K562 (cell line): ENCODE results near the gene MDN1. TPM values are rescaled to one million over a fixed set of nuclear protein-coding genes. Genes with fewer than 3 reads are reported as not detected.

Experiments used
- ATAC-seq: fragments of 200-7000 bp; cut with Tn5 transposase; 3 replicates; pipeline ENCODE4 v1.9.1; 2020; ENCODE audit warnings: moderate library complexity
- BruUV-seq: library from RNA; stranded (reverse); fragments of 400-500 nt; replicated peaks from 2 replicates; lab custom pipeline; 2021; lab: Mats Ljungman, UMichigan
- CTCF ChIA-PET: fragments of 300-600 bp; formaldehyde crosslinking; extraction: SDS; loops from one replicate; lab custom pipeline; 2021; ENCODE audit warnings: low intra/inter-chr PET ratio; lab: Yijun Ruan, JAX
- POLR2A ChIA-PET: fragments of 300-600, 350-650 bp; sonication (Branson Sonifier 250); formaldehyde crosslinking; extraction: SDS; loops from one replicate; lab custom pipeline; 2021; ENCODE audit warnings: antibody characterized with exemption, inconsistent platforms; lab: Yijun Ruan, JAX
- DNase-seq, 4 experiments: peaks; one replicate each; pipeline versions ENCODE4 v3.0.0 to v3.0.0-alpha.2; 2011 to 2018; ENCODE audit warnings: low spot score in 3 of 4, mixed read lengths in 3 of 4; ENCODE audit errors: extremely low read depth in 1 of 4
- FAIRE-seq: peaks from 2 replicates; lab custom pipeline; 2011; peaks lifted over from hg19 to GRCh38; lab: Jason Lieb, UNC
- H2AFZ ChIP-seq: 2 replicates; pipeline ENCODE4 v1.6.0; 2011; ENCODE audit warnings: low read depth, low read length, control low read depth, inconsistent platforms
- H3K27ac ChIP-seq: fragments of 200-600 bp; 3 replicates; pipeline ENCODE4 v1.8.0; 2011; ENCODE audit warnings: low read depth, mild to moderate bottlenecking, control low read depth, inconsistent platforms, low read length, moderate library complexity, mixed read lengths; ENCODE audit errors: extremely low read depth
- H3K27me3 ChIP-seq, 2 experiments: fragments of 300-600 bp in 1 of 2; 2 replicates in 1 of 2; 3 replicates in 1 of 2; pipeline versions ENCODE4 v1.6.0 to v1.8.0; 2011; ENCODE audit warnings: inconsistent platforms in 2 of 2, low read length in 2 of 2, mild to moderate bottlenecking in 1 of 2, mixed read lengths in 1 of 2, moderate library complexity in 1 of 2; ENCODE audit not compliant: control insufficient read depth in 2 of 2, insufficient read depth in 2 of 2
- H3K36me3 ChIP-seq: fragments of 300-600 bp; 3 replicates; pipeline ENCODE4 v1.8.0; 2011; ENCODE audit warnings: mild to moderate bottlenecking, low read length, inconsistent platforms; ENCODE audit not compliant: control insufficient read depth, insufficient read depth
- H3K4me1 ChIP-seq, 2 experiments: fragments of 200-600 bp in 1 of 2; replicated peaks in 1 of 2; 2 replicates in 1 of 2; 3 replicates in 1 of 2; pipeline versions ENCODE4 v1.5.1 to v1.8.0; 2011; ENCODE audit warnings: inconsistent platforms in 2 of 2, low read length in 2 of 2, mild to moderate bottlenecking in 1 of 2, mixed read lengths in 1 of 2, moderate library complexity in 1 of 2; ENCODE audit not compliant: control insufficient read depth in 2 of 2, insufficient read depth in 2 of 2
- H3K4me2 ChIP-seq: 2 replicates; pipeline ENCODE4 v1.6.1; 2011; ENCODE audit warnings: low read length, control low read depth, inconsistent platforms, mixed read lengths; ENCODE audit not compliant: insufficient read depth
- H3K4me3 ChIP-seq: fragments of 200-600 bp; sonication (generic), shearing (Covaris generic); 2 replicates; pipeline ENCODE4 v1.5.1; 2016; ENCODE audit warnings: control low read depth, inconsistent platforms
- H3K79me2 ChIP-seq: fragments of 200-600 bp; 3 replicates; pipeline ENCODE4 v1.8.0; 2011; ENCODE audit warnings: low read length, inconsistent platforms; ENCODE audit not compliant: control insufficient read depth, insufficient read depth
- H3K9ac ChIP-seq, 2 experiments: 2 replicates each; pipeline versions ENCODE4 v1.6.0 to v1.6.1; 2011; ENCODE audit warnings: low read depth in 2 of 2, low read length in 2 of 2, control low read depth in 1 of 2, inconsistent platforms in 1 of 2, mild to moderate bottlenecking in 1 of 2, mixed read lengths in 1 of 2; ENCODE audit not compliant: insufficient read depth in 1 of 2
- H3K9me1 ChIP-seq: one replicate; pipeline ENCODE4 v1.6.0; 2011; ENCODE audit warnings: inconsistent platforms, mild to moderate bottlenecking, low read length, moderate library complexity; ENCODE audit not compliant: control insufficient read depth, insufficient read depth
- H3K9me3 ChIP-seq: replicated peaks from 2 replicates; pipeline ENCODE4 v1.5.1; 2011; ENCODE audit warnings: low read depth, low read length, inconsistent platforms; ENCODE audit not compliant: control insufficient read depth, insufficient read depth
- H4K20me1 ChIP-seq: replicated peaks from 2 replicates; pipeline ENCODE4 v1.6.1; 2011; ENCODE audit warnings: low read length, inconsistent platforms, mixed read lengths; ENCODE audit not compliant: control insufficient read depth, insufficient read depth
- ARNT ChIP-seq, 2 experiments: fragments of 450-650 bp; IDR thresholded peaks; 2 replicates each; pipeline ENCODE4 v1.6.1; 2016; ENCODE audit warnings: mild to moderate bottlenecking in 1 of 2
- FOXK1 ChIP-seq: sonication (generic); formaldehyde crosslinking; IDR thresholded peaks from 2 replicates; pipeline ENCODE4 v1.8.0; 2022; ENCODE audit warnings: missing genetic modification reagents, mild to moderate bottlenecking, borderline replicate concordance
- IRF9 ChIP-seq: fragments of 450-650 bp; IDR thresholded peaks from 2 replicates; pipeline ENCODE4 v1.6.1; 2016; ENCODE audit warnings: missing biosample characterization, missing genetic modification characterization
- OTX1 ChIP-seq: fragments of 450-650 bp; formaldehyde crosslinking; IDR thresholded peaks from 2 replicates; pipeline ENCODE4 v1.4.0; 2022; ENCODE audit warnings: mild to moderate bottlenecking
- RCOR1 ChIP-seq, 2 experiments: IDR thresholded peaks; 2 replicates each; pipeline ENCODE4 v1.6.1; 2012; ENCODE audit warnings: low read depth in 2 of 2, low read length in 2 of 2, borderline replicate concordance in 1 of 2, improper control_type of control experiment in 1 of 2
- STAT6 ChIP-seq: sonication (generic); formaldehyde crosslinking; IDR thresholded peaks from 2 replicates; pipeline ENCODE4 v1.8.1; 2023; ENCODE audit warnings: mild to moderate bottlenecking, missing genetic modification reagents
- XRCC5 ChIP-seq: fragments of 200-400 bp; formaldehyde crosslinking; IDR thresholded peaks from 2 replicates; pipeline ENCODE4 v1.6.1; 2017; ENCODE audit warnings: low read depth, mild to moderate bottlenecking, low read length
- ZMIZ1 ChIP-seq, 2 experiments: fragments of 150-350 bp in 1 of 2; IDR thresholded peaks; 2 replicates each; pipeline ENCODE4 v1.6.1; 2012 to 2016; ENCODE audit warnings: low read depth in 2 of 2, low read length in 2 of 2, mild to moderate bottlenecking in 1 of 2, moderate library complexity in 1 of 2
- ZNF766 ChIP-seq: fragments of 200-800 bp; sonication (Bioruptor generic); conservative IDR thresholded peaks from 2 replicates; pipeline ENCODE4 v1.6.1; 2016; ENCODE audit warnings: missing genetic modification characterization, missing compliant biosample characterization
- ZNF785 ChIP-seq: fragments of 250-450 bp; sonication (Bioruptor Pico); IDR thresholded peaks from 2 replicates; pipeline ENCODE4 v1.4.0; 2020; ENCODE audit warnings: mild to moderate bottlenecking
- WGBS: fragments of 100-300 bp; shearing (Covaris generic); methylation state at CpG from one replicate; pipeline ENCODE4 v1.1.6; 2016; ENCODE audit warnings: low coverage, mixed read lengths; ENCODE audit not compliant: insufficient coverage; ENCODE audit errors: missing lambda C conversion rate; 5-methylcytosine and 5-hydroxymethylcytosine counted together
- in situ Hi-C: fragments of 300-500 bp; cut with MboI; formaldehyde crosslinking; loops from 4 replicates; pipeline ENCODE4 v1.15.0; 2018; ENCODE audit warnings: inconsistent platforms, mixed read lengths
- intact Hi-C: fragments of 100-400 bp; cut with micrococcal nuclease; formaldehyde crosslinking; loops from 2 replicates; pipeline ENCODE4 v1.14.2; 2022
- polyA plus RNA-seq, 8 experiments: library from polyadenylated mRNA; depleted of rRNA in 4 of 8; stranded (reverse) in 5 of 8; unstranded in 3 of 8; fragments of >200 nt; fragmentation: Nextera tagmentation in 2 of 8; fragmentation: Illumina TruSeq in 1 of 8; extraction: Ambion mirVana in 2 of 8; extraction: Trizol in 1 of 8; gene quantifications; 2 replicates each; pipeline versions ENCODE4 v1.2.1 to v1.2.3, GENCODE V29; 2011 to 2014; ENCODE audit warnings: inconsistent platforms in 1 of 8, missing spikeins in 1 of 8
- total RNA-seq, 7 experiments: library from RNA; depleted of rRNA in 6 of 7; stranded (reverse); fragments of >200 nt in 6 of 7; fragmentation: Illumina TruSeq in 2 of 7; extraction: Trizol in 2 of 7; gene quantifications; 2 replicates each; pipeline versions ENCODE4 v1.2.1 to v1.2.3, GENCODE V29; 2011 to 2021; ENCODE audit warnings: low replicate concordance in 1 of 7

The MDN1 gene
- total and polyA plus RNA-seq, 9 of the 15 experiments (the other 6 are each of a cell fraction or from before 2014, with no cell fraction given): 25.6 to 93.6 (median 43.0) TPM

- ATAC-seq: no peak
- Histone ChIP-seq H3K9ac (no peak overlapping the region), H2AFZ (no peak overlapping the region), H3K4me3 (no peak overlapping the region), H3K4me1 (peaks cover 4 to 16% of the 10 kb centered on the region in 2 experiments; a peak in 4 of 5 replicates), H3K4me2 (no peak overlapping the region), H3K79me2 (peaks cover 94% of the 10 kb centered on the region), H3K27me3 (no peaks in the 10 kb centered on the region), H3K36me3 (peaks cover 20% of the 10 kb centered on the region; the same call in 2 of the 3 replicates), H3K9me1 (no peaks in the 10 kb centered on the region), H3K9me3 (no peaks in the 10 kb centered on the region), H3K27ac (peak overlapping the region; percentile 49; the same call in 1 of the 3 replicates), H4K20me1 (peaks cover 5% of the 10 kb centered on the region; the same call in 1 of the 2 replicates)
- BruUV-seq: no TSS peak
- CTCF ChIA-PET: no interaction called here
- POLR2A ChIA-PET: interaction anchor here (1.0 kb wide), 1 partner anchor 18 kb away, joined by 3 read pairs; no protein-coding TSS in a partner anchor
- TF ChIP-seq ZMIZ1 (IDR thresholded peaks at IDR 0.05; ENCODE audit: low read depth in 2 of 2, low read length in 2 of 2) (no peak), RCOR1 (IDR thresholded peaks at IDR 0.05; ENCODE audit: borderline replicate concordance in 1 of 2, low read depth in 2 of 2, low read length in 2 of 2) (no peak), FOXK1 (CRISPR knock-in tag) (no peak), ARNT (IDR thresholded peaks at IDR 0.05) (no peak), ZNF785 (no peak), IRF9 (tag) (no peak), OTX1 (CRISPR knock-in tag) (no peak), STAT6 (CRISPR knock-in tag) (no peak), XRCC5 (no peak), ZNF766 (CRISPR knock-in tag) (no peak)
- peak; percentile 61 for FAIRE-seq
- no peak for DNase-seq
- WGBS: 55% methylated on average over 3 of the region's 3 CpGs
- in situ Hi-C loops (no loop called here), intact Hi-C loops (no loop called here)
These were observed 12.0 kb downstream of the MDN1 start for GRCh38 chr6:89807581-89807980.
